ENCODE data around the gene NISCH.

NISCH gene

DNA sequence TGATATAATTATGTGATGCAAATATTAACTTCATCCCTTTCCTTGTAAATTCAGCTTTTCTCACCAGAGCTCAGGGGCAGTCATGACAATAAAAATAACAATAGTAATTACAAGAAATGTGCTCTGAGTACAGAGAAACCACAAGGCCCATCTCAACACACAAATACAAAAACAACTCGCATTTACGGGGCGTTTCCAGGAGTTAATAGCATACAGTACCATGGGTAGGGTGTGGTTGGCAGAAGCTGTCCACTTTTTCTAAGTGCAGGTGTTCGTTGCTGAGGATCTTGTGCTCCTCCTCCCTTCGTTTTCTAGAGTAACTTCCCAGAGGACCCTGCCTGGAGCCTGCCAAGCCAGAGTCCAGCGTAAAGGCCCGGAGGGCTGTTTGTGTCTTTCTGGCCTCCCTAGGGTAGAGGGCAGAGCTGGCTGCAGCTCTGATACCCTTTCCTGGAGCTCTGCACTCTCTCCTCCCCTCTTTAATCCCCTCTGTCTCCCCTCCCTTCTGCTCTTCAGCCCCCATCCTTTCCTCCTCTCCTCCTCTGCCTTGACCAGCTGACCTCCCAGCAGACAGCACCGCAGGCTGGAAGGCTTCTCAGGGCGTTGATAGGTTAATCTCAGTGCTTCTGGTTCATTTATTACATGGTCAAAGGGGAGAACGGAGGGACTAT lies 21.9 kb upstream of the NISCH start:
- H2AK5ac ChIP-seq (ENCODE audit: low read length) = no peak overlapping the region
- DNase-seq = no peak
- H3K9ac ChIP-seq (ENCODE audit: low read length) = no peak overlapping the region
- H3K14ac ChIP-seq (ENCODE audit: low read length) = no peak overlapping the region
- H3K9me3 ChIP-seq (ENCODE audit: insufficient read depth, low read depth, low read length) = no peaks in the 10 kb centered on the region
- no peak overlapping the region for H4K8ac ChIP-seq (ENCODE audit: low read depth, low read length)
- H3K79me1 ChIP-seq (ENCODE audit: low read length) = no peaks in the 10 kb centered on the region
- no peak overlapping the region for H3K4ac ChIP-seq (ENCODE audit: low read depth, low read length)
- no CpG with 5 or more reads among the region's 10 CpGs for WGBS (ENCODE audit: extremely low coverage, insufficient coverage, insufficient read length)
- no peak overlapping the region for H2BK5ac ChIP-seq (ENCODE audit: low read depth, low read length, poor library complexity)
- H2BK120ac ChIP-seq (ENCODE audit: insufficient read depth, low read length, poor library complexity) = no peak overlapping the region
- no peaks in the 10 kb centered on the region for H3K79me2 ChIP-seq (ENCODE audit: control insufficient read depth, insufficient read depth, low read length, poor library complexity)
- no peak overlapping the region for H2AFZ ChIP-seq (ENCODE audit: insufficient read depth, low read length, poor library complexity)
- H4K12ac ChIP-seq (ENCODE audit: low read depth, low read length) = no peak overlapping the region
- no peak overlapping the region for H3K18ac ChIP-seq (ENCODE audit: low read length)
- no peak overlapping the region for H3K27ac ChIP-seq (ENCODE audit: low read depth, low read length)
- H3K4me3 ChIP-seq (ENCODE audit: low read depth, low read length) = no peak overlapping the region
- H3K27me3 ChIP-seq (ENCODE audit: insufficient read depth, low read length) = no peaks in the 10 kb centered on the region
- H3K4me1 ChIP-seq (ENCODE audit: control insufficient read depth in 1 of 2, insufficient read depth in 2 of 2, low read length in 2 of 2) = peaks cover 0 to 2% of the 10 kb centered on the region in 2 experiments
- no peak overlapping the region for H4K91ac ChIP-seq (ENCODE audit: low read depth, low read length)
- no peak overlapping the region for H3K4me2 ChIP-seq (ENCODE audit: low read length)
- H2BK12ac ChIP-seq (ENCODE audit: low read length) = no peak overlapping the region
- no peak overlapping the region for H3K23ac ChIP-seq (ENCODE audit: low read length)
- no peaks in the 10 kb centered on the region for H3K36me3 ChIP-seq (ENCODE audit: control insufficient read depth in 1 of 2, insufficient read depth in 2 of 2, low read length in 2 of 2)

DNA sequence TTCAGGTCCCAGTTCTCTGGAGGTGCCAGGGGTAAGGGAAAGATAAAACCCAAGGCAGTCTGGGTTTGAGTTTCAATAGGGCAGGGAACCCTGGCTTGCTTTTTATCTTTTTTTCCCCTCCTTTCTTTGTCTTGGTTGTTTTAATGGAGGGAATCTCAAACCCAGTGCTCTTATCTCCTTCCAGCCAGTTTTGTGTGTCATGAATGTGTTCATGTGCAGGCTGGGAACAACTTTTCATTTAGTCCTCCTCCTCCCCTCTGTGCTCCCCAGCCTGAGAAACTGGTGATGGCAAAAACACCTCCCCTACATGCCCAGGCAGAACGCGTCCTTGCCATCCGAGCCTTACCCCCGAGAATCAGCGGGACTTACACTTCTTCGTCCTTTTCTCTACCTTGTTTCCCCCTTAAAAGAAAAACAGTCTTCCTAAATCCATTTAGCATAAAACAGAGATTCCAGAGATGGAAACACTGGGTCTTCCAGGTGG lies 21.4 kb upstream of the NISCH start:
- Histone ChIP-seq H3K9ac (ENCODE audit: low read length) (no peak overlapping the region), H3K4me1 (ENCODE audit: control insufficient read depth in 1 of 2, insufficient read depth in 2 of 2, low read length in 2 of 2) (peaks cover 0 to 2% of the 10 kb centered on the region in 2 experiments), H4K12ac (ENCODE audit: low read depth, low read length) (no peak overlapping the region), H3K79me1 (ENCODE audit: low read length) (no peaks in the 10 kb centered on the region), H3K36me3 (ENCODE audit: control insufficient read depth in 1 of 2, insufficient read depth in 2 of 2, low read length in 2 of 2) (no peaks in the 10 kb centered on the region), H3K4me3 (ENCODE audit: low read depth, low read length) (no peak overlapping the region), H3K4me2 (ENCODE audit: low read length) (no peak overlapping the region), H4K8ac (ENCODE audit: low read depth, low read length) (no peak overlapping the region), H3K18ac (ENCODE audit: low read length) (no peak overlapping the region), H2BK120ac (ENCODE audit: insufficient read depth, low read length, poor library complexity) (no peak overlapping the region), H3K27ac (ENCODE audit: low read depth, low read length) (no peak overlapping the region), H3K79me2 (ENCODE audit: control insufficient read depth, insufficient read depth, low read length, poor library complexity) (no peaks in the 10 kb centered on the region), H2AK5ac (ENCODE audit: low read length) (no peak overlapping the region), H2BK5ac (ENCODE audit: low read depth, low read length, poor library complexity) (no peak overlapping the region), H3K14ac (ENCODE audit: low read length) (no peak overlapping the region), H3K9me3 (ENCODE audit: insufficient read depth, low read depth, low read length) (no peaks in the 10 kb centered on the region), H2AFZ (ENCODE audit: insufficient read depth, low read length, poor library complexity) (no peak overlapping the region), H3K23ac (ENCODE audit: low read length) (no peak overlapping the region), H4K91ac (ENCODE audit: low read depth, low read length) (no peak overlapping the region), H2BK12ac (ENCODE audit: low read length) (no peak overlapping the region), H3K4ac (ENCODE audit: low read depth, low read length) (no peak overlapping the region), H3K27me3 (ENCODE audit: insufficient read depth, low read length) (no peaks in the 10 kb centered on the region)
- no CpG with 5 or more reads among the region's 6 CpGs for WGBS (ENCODE audit: extremely low coverage, insufficient coverage, insufficient read length)
- DNase-seq = no peak

DNA sequence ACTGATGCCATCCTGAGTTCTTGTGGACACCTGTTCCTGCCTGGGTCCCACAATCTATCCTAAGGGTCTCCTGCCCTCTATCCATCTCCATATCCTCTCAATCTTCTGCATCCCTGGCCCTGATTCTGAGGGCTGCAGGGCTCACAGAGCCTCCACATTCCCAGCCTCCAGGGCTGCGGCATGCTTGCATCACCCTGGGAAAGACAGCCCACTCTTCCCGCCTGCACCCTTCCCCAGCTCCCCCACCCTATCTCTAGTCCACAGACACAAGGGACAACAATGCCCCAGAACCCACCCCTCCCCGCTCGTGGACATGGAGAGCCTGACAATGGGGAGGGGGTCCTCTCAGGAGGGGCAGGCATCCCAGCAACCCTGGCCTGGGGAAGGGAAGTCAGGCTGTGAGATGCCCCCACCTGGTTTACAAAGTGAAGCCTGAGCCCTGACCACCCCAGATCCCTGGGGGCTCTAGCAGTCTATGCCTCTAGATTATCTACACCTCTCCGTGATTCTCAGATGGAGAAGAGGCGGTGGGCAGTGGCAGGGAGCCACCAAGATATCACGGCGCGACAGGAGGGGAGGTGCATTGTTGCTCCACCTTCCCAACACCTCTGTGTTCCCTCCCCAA lies 20.8 kb upstream of the NISCH start:
- H3K4me2 ChIP-seq (ENCODE audit: low read length) = no peak overlapping the region
- H4K8ac ChIP-seq (ENCODE audit: low read depth, low read length) = no peak overlapping the region
- no peaks in the 10 kb centered on the region for H3K9me3 ChIP-seq (ENCODE audit: insufficient read depth, low read depth, low read length)
- no peak overlapping the region for H3K4me3 ChIP-seq (ENCODE audit: low read depth, low read length)
- no peak overlapping the region for H2AFZ ChIP-seq (ENCODE audit: insufficient read depth, low read length, poor library complexity)
- WGBS (ENCODE audit: extremely low coverage, insufficient coverage, insufficient read length) = no CpG with 5 or more reads among the region's 9 CpGs
- no peaks in the 10 kb centered on the region for H3K79me2 ChIP-seq (ENCODE audit: control insufficient read depth, insufficient read depth, low read length, poor library complexity)
- DNase-seq = no peak
- no peak overlapping the region for H4K91ac ChIP-seq (ENCODE audit: low read depth, low read length)
- H4K12ac ChIP-seq (ENCODE audit: low read depth, low read length) = no peak overlapping the region
- no peak overlapping the region for H3K18ac ChIP-seq (ENCODE audit: low read length)
- no peak overlapping the region for H3K27ac ChIP-seq (ENCODE audit: low read depth, low read length)
- no peaks in the 10 kb centered on the region for H3K79me1 ChIP-seq (ENCODE audit: low read length)
- no peaks in the 10 kb centered on the region for H3K36me3 ChIP-seq (ENCODE audit: control insufficient read depth in 1 of 2, insufficient read depth in 2 of 2, low read length in 2 of 2)
- H3K4me1 ChIP-seq (ENCODE audit: control insufficient read depth in 1 of 2, insufficient read depth in 2 of 2, low read length in 2 of 2) = peaks cover 0 to 2% of the 10 kb centered on the region in 2 experiments
- H3K9ac ChIP-seq (ENCODE audit: low read length) = no peak overlapping the region
- H3K27me3 ChIP-seq (ENCODE audit: insufficient read depth, low read length) = no peaks in the 10 kb centered on the region
- H2BK5ac ChIP-seq (ENCODE audit: low read depth, low read length, poor library complexity) = no peak overlapping the region
- no peak overlapping the region for H3K4ac ChIP-seq (ENCODE audit: low read depth, low read length)
- no peak overlapping the region for H2BK120ac ChIP-seq (ENCODE audit: insufficient read depth, low read length, poor library complexity)
- no peak overlapping the region for H2BK12ac ChIP-seq (ENCODE audit: low read length)
- H2AK5ac ChIP-seq (ENCODE audit: low read length) = no peak overlapping the region
- H3K23ac ChIP-seq (ENCODE audit: low read length) = no peak overlapping the region
- H3K14ac ChIP-seq (ENCODE audit: low read length) = no peak overlapping the region

DNA sequence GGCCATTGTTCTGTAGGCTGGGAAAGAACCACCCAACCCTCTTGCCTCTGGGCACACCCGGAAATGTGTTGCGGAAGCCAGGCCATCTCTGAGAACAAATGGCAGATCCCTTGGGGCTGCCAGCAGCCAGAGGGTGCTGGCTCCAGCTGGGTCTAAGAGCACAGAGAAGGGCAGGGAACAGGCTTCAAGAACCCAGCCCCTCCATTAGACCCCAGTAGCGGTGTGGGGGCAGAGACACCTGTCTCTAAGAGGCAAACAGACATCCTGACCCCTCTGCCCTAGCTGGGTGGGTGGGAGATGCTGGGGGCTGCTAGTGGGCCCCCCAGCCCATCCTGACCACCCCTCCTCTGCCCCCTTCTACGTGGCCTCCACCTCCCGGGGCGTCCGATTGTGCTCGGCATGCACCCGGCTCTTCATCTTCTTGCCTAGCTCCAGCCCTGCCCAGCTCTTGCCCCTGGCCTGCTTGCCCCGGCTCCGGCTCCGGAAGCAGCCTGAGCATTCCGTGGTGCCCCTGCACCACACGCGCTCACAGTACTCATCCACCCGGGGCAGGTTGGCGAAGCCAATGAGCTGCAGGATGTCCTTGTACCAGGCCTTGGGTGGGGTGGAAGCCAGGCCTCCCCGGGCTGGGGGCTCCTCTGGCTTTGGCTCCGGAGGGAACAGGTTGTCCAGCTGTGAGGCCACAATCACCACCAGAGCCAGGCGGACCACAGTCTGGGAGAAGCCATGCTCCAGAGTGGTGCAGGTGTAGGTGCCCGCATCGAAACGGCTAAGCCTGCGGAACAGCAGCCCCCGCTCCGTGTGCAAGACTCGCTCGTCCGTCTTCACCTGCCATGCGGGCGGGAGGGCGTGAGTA lies 19.9 kb upstream of the NISCH start:
- H3K36me3 ChIP-seq (ENCODE audit: control insufficient read depth in 1 of 2, insufficient read depth in 2 of 2, low read length in 2 of 2) = no peaks in the 10 kb centered on the region
- no peak overlapping the region for H3K4me3 ChIP-seq (ENCODE audit: low read depth, low read length)
- no peak overlapping the region for H3K4ac ChIP-seq (ENCODE audit: low read depth, low read length)
- no peak overlapping the region for H2BK5ac ChIP-seq (ENCODE audit: low read depth, low read length, poor library complexity)
- no peak for DNase-seq
- no peaks in the 10 kb centered on the region for H3K9me3 ChIP-seq (ENCODE audit: insufficient read depth, low read depth, low read length)
- no peak overlapping the region for H3K9ac ChIP-seq (ENCODE audit: low read length)
- no CpG with 5 or more reads among the region's 32 CpGs for WGBS (ENCODE audit: extremely low coverage, insufficient coverage, insufficient read length)
- no peak overlapping the region for H4K12ac ChIP-seq (ENCODE audit: low read depth, low read length)
- no peaks in the 10 kb centered on the region for H3K27me3 ChIP-seq (ENCODE audit: insufficient read depth, low read length)
- H2BK120ac ChIP-seq (ENCODE audit: insufficient read depth, low read length, poor library complexity) = no peak overlapping the region
- no peaks in the 10 kb centered on the region for H3K79me1 ChIP-seq (ENCODE audit: low read length)
- no peaks in the 10 kb centered on the region for H3K4me1 ChIP-seq (ENCODE audit: control insufficient read depth in 1 of 2, insufficient read depth in 2 of 2, low read length in 2 of 2)
- H3K14ac ChIP-seq (ENCODE audit: low read length) = no peak overlapping the region
- no peaks in the 10 kb centered on the region for H3K79me2 ChIP-seq (ENCODE audit: control insufficient read depth, insufficient read depth, low read length, poor library complexity)
- H2AK5ac ChIP-seq (ENCODE audit: low read length) = no peak overlapping the region
- no peak overlapping the region for H4K91ac ChIP-seq (ENCODE audit: low read depth, low read length)
- H4K8ac ChIP-seq (ENCODE audit: low read depth, low read length) = no peak overlapping the region
- no peak overlapping the region for H3K23ac ChIP-seq (ENCODE audit: low read length)
- H3K4me2 ChIP-seq (ENCODE audit: low read length) = no peak overlapping the region
- no peak overlapping the region for H2AFZ ChIP-seq (ENCODE audit: insufficient read depth, low read length, poor library complexity)
- H3K27ac ChIP-seq (ENCODE audit: low read depth, low read length) = no peak overlapping the region
- no peak overlapping the region for H3K18ac ChIP-seq (ENCODE audit: low read length)
- no peak overlapping the region for H2BK12ac ChIP-seq (ENCODE audit: low read length)
